GM10266 (cell line): ENCODE data around the gene MRPS18C.

Source experiments
- DNase-seq: peaks from one replicate; pipeline ENCODE4 v3.0.0; 2012; ENCODE audit errors: extremely low spot score
- CTCF ChIP-seq: IDR thresholded peaks from 2 replicates; pipeline ENCODE4 v1.5.1; 2012; ENCODE audit warnings: mild to moderate bottlenecking, low read depth; ENCODE audit not compliant: control insufficient read depth, insufficient read depth; ENCODE audit errors: missing control alignments

The MRPS18C gene

GRCh38 chr4:83455281-83456183 is at the start of gene MRPS18C, which contains the start of gene HELQ:
Gene MRPS18C (plus strand): TSS chr4:83456058. CDS start chr4:83456078, 20 bp downstream.
Gene HELQ (minus strand): TSS chr4:83455823. CDS start chr4:83455693, 130 bp downstream.
- peak; percentile 19 for TF ChIP-seq CTCF
- DNase-seq = peak; percentile 89

- no peak for DNase-seq
Measured at GRCh38 chr4:83408908-83409307, 47.0 kb upstream of the MRPS18C start.

DNA sequence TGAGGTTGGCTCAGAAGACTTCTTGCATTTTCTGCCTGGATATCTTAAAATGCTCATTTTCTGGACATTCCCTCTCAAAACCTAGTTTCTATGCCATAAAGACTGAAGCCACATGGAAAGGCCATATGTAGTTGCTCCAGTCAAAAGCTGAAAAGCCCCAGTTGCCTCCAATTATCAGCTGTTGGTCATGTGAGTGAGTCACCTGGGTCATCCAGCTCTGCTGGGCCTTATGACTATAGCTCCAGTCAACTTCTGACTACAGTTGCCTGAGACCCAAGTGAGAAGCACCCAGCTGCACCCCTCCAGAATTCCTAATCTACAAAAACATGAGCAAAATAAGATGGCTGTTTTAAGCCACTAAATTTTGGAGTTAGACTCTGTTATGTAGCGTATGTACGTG is 42.2 kb upstream of the MRPS18C start:
- no peak for DNase-seq
- no peak for TF ChIP-seq CTCF

More at GRCh38 chr4:83408908-83409307, 47.0 kb upstream of the MRPS18C start:
- TF ChIP-seq CTCF = no peak

DNA sequence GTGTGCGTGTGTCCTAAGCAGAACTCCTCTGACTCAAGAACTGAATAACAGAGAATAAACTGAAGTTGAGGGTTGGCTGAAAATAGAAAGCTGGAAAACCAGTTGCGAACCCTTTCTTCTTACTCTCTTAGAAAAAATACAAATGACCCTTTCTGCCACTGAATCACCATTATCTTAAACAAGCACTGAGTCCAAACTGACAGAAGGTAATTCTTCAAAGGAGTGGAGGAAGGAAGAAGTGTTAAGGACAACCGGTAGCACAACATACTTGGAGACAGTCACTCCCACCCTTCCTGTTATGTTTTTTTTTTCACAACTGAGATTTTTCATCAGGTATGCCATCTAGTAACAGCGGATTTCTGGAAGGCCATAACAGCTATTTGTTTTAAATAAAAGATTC is 38.3 kb upstream of the MRPS18C start:
- DNase-seq = no peak
- no peak for TF ChIP-seq CTCF

DNA sequence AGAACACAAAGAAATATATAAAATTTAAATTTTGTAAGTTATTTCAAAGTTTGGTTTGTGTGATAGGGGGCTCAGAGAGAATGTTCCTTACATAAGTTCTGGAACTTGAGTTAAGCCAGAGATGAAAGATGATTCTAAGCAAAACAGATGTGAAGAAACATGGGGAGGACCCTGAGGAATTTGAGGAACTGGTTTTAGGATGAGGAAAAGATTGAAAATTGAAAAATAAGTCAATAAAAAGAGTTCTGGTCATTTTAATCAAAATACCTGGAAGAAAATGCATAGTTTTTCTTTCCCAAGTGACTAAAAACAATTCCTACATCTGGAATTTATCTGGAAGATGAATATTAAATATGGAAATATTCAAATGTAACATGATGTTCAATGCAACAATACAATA is 37.6 kb upstream of the MRPS18C start:
- no peak for DNase-seq
- TF ChIP-seq CTCF = no peak

- no peak for TF ChIP-seq CTCF
- DNase-seq = no peak
Measured at GRCh38 chr4:83431200-83431599, 24.7 kb upstream of the MRPS18C start.

- no peak for DNase-seq
- no peak for TF ChIP-seq CTCF
Measured at GRCh38 chr4:83436680-83437079, 19.2 kb upstream of the MRPS18C start.
